Muscle of leg (tissue), 11 donors: Measurements from ENCODE around the gene XKRX. TPM values are rescaled to one million over a fixed set of nuclear protein-coding genes. Genes with fewer than 3 reads are reported as not detected.

Experiments
- DNase-seq: peaks from one replicate; pipeline ENCODE4 v3.0.0; 2013
- H3K27ac ChIP-seq: one replicate; pipeline ENCODE4 v1.5.1; 2013; ENCODE audit warnings: mild to moderate bottlenecking, low read length, control low read depth
- H3K27me3 ChIP-seq: one replicate; pipeline ENCODE4 v1.6.1; 2013; ENCODE audit warnings: low read length; ENCODE audit not compliant: control insufficient read depth, insufficient read depth
- H3K36me3 ChIP-seq: one replicate; pipeline ENCODE4 v1.6.1; 2013; ENCODE audit warnings: low read length; ENCODE audit not compliant: control insufficient read depth, insufficient read depth
- H3K4me1 ChIP-seq: one replicate; pipeline ENCODE4 v1.6.1; 2013; ENCODE audit warnings: low read length; ENCODE audit not compliant: control insufficient read depth, insufficient read depth
- H3K4me3 ChIP-seq: one replicate; pipeline ENCODE4 v1.5.1; 2013; ENCODE audit warnings: low read length, control low read depth
- H3K9me3 ChIP-seq: replicated peaks from 2 replicates; pipeline ENCODE4 v1.6.1; 2013; ENCODE audit warnings: low read depth, low read length; ENCODE audit not compliant: control insufficient read depth
- WGBS: methylation state at CpG from one replicate; pipeline ENCODE4 v1.1.5; 2013; ENCODE audit warnings: missing lambda C conversion rate; ENCODE audit not compliant: insufficient coverage; 5-methylcytosine and 5-hydroxymethylcytosine counted together
- polyA plus RNA-seq, 8 donors: library from polyadenylated mRNA; unstranded; fragments of 120-200 nt; gene quantifications; one replicate each; pipeline versions ENCODE4 v1.2.1 to v1.2.3, GENCODE V29; 2013; ENCODE audit warnings: inconsistent platforms in 1 of 8, low replicate concordance in 1 of 8; ENCODE audit not compliant: insufficient read length in 8 of 8, insufficient read depth in 1 of 8
- total RNA-seq: library from RNA; stranded (reverse); fragments of 120-200 nt; gene quantifications from one replicate; pipeline ENCODE4 v1.2.4, GENCODE V29; 2013

XKRX gene
- total and polyA plus RNA-seq, 9 donors: 0.04 to 0.35 (median 0.18) TPM; not detected in 5

GRCh38 chrX:100904433-100904832 is 24.3 kb downstream of the XKRX start:
- Histone ChIP-seq H3K27ac (no peak overlapping the region), H3K9me3 (no peaks in the 10 kb centered on the region), H3K27me3 (peaks cover 4% of the 10 kb centered on the region), H3K4me1 (no peaks in the 10 kb centered on the region), H3K36me3 (no peaks in the 10 kb centered on the region), H3K4me3 (no peak overlapping the region)
- DNase-seq: no peak
- 75% methylated on average over 2 of the region's 2 CpGs for WGBS

GRCh38 chrX:100895365-100896075 is 33.2 kb downstream of the XKRX start:
- Histone ChIP-seq H3K27me3 (peaks cover 7% of the 10 kb centered on the region), H3K4me3 (no peak overlapping the region), H3K36me3 (no peaks in the 10 kb centered on the region), H3K9me3 (no peaks in the 10 kb centered on the region), H3K4me1 (no peaks in the 10 kb centered on the region), H3K27ac (no peak overlapping the region)
- DNase-seq: peak; percentile 6
- 23% methylated on average over 5 of the region's 5 CpGs for WGBS

DNA sequence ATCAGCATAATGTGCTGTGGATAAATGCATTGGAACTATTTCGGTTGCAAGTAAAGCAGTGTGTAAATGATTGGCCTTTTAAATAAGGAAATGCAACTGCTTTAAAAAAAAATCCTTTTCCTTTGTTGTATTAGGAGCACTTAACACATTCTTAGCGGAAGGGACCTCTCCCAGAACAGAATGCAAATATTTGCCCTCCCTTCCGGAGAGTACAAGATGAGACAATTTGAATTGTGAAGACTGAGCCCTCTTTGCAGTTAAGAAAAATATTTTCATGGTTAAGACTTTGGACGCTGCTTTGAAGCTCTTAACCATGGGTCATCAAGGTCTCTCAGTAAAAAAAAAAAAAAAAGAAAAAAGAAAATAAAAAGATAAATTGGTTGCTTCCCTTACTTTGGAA is 45.1 kb downstream of the XKRX start:
- H3K36me3 ChIP-seq: no peaks in the 10 kb centered on the region
- DNase-seq: no peak
- H3K4me1 ChIP-seq: no peaks in the 10 kb centered on the region
- H3K9me3 ChIP-seq: no peaks in the 10 kb centered on the region
- no peak overlapping the region for H3K4me3 ChIP-seq
- H3K27me3 ChIP-seq: no peaks in the 10 kb centered on the region
- no CpG with 5 or more reads among the region's 4 CpGs for WGBS
- H3K27ac ChIP-seq: no peak overlapping the region

GRCh38 chrX:100880368-100880767 is 48.3 kb downstream of the XKRX start:
- no CpG with 5 or more reads among the region's 2 CpGs for WGBS
- no peak for DNase-seq
- no peaks in the 10 kb centered on the region for H3K9me3 ChIP-seq
- H3K4me1 ChIP-seq: no peaks in the 10 kb centered on the region
- no peaks in the 10 kb centered on the region for H3K36me3 ChIP-seq
- no peak overlapping the region for H3K27ac ChIP-seq
- H3K27me3 ChIP-seq: no peaks in the 10 kb centered on the region
- no peak overlapping the region for H3K4me3 ChIP-seq

GRCh38 chrX:100874325-100874724 is 54.4 kb downstream of the XKRX start, which contains the start of gene NOX1:
Gene NOX1, minus strand, starts transcription at chrX:100874359. Its CDS starts 220 bp downstream, at chrX:100874139.
- no peaks in the 10 kb centered on the region for H3K36me3 ChIP-seq
- H3K27me3 ChIP-seq: peaks cover 6% of the 10 kb centered on the region
- H3K4me3 ChIP-seq: no peak within 1 kb of the TSS

GRCh38 chrX:100871594-100872560 is 56.8 kb downstream of the XKRX start:
- Histone ChIP-seq H3K27me3 (peaks cover 6% of the 10 kb centered on the region), H3K36me3 (no peaks in the 10 kb centered on the region), H3K4me3 (no peak overlapping the region), H3K27ac (no peak overlapping the region), H3K9me3 (no peaks in the 10 kb centered on the region), H3K4me1 (no peaks in the 10 kb centered on the region)
- DNase-seq: no peak
- WGBS: no CpG with 5 or more reads among the region's 9 CpGs

More at GRCh38 chrX:100874325-100874724, 54.4 kb downstream of the XKRX start, which contains the start of gene NOX1:
- no peak for DNase-seq
- H3K4me1 ChIP-seq: no peaks in the 10 kb centered on the region
- no peaks in the 10 kb centered on the region for H3K9me3 ChIP-seq
- WGBS: 69% methylated on average over 2 of the region's 2 CpGs
- H3K27ac ChIP-seq: no peak within 1 kb of the TSS

DNA sequence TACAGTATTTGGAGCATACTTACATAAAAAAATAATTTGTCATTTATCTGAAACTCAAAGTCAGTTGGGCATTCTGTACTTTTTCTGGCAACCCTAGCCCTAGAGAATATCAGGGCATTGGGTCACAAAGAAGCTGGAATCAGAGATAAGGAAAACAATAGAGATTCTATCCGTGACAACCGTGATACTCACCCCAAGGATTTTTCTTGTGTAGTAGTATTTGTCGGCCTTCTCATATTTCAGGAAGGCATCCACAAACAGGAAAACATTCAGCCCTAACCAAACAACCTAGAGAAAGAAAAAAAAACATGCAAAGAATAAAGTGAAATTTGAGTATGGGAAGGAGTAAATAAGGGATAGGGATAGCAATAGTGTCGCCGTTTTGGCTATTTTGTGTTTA is 58.2 kb downstream of the XKRX start:
- no peak overlapping the region for H3K4me3 ChIP-seq
- no peaks in the 10 kb centered on the region for H3K4me1 ChIP-seq
- no peaks in the 10 kb centered on the region for H3K36me3 ChIP-seq
- H3K27me3 ChIP-seq: peaks cover 6% of the 10 kb centered on the region
- 78% methylated on average over 2 of the region's 5 CpGs for WGBS
- DNase-seq: no peak
- no peak overlapping the region for H3K27ac ChIP-seq
- no peaks in the 10 kb centered on the region for H3K9me3 ChIP-seq

DNA sequence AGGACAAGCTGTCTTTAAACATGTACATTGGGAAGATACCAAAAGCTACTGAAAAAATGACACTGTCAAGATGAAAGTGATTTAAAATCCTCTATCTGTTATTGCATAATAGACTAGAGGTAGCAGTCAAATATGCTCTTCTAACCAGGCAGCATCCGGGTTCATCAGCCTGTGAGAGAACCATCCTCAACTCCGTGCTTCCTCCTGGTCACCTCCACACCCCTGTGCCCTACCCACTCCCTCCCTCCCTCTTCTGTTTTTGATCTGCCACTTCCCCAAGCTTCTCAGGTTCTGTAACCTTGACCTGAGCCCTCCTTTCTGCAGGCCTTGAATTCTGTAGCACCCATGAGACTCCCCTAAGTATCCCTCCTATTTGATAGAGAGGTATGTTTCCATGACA is 60.4 kb downstream of the XKRX start:
- Histone ChIP-seq H3K27ac (no peak overlapping the region), H3K27me3 (peaks cover 6% of the 10 kb centered on the region), H3K4me3 (no peak overlapping the region), H3K4me1 (no peaks in the 10 kb centered on the region), H3K36me3 (no peaks in the 10 kb centered on the region), H3K9me3 (no peaks in the 10 kb centered on the region)
- DNase-seq: no peak
- WGBS: 77% methylated on average over 2 of the region's 2 CpGs

DNA sequence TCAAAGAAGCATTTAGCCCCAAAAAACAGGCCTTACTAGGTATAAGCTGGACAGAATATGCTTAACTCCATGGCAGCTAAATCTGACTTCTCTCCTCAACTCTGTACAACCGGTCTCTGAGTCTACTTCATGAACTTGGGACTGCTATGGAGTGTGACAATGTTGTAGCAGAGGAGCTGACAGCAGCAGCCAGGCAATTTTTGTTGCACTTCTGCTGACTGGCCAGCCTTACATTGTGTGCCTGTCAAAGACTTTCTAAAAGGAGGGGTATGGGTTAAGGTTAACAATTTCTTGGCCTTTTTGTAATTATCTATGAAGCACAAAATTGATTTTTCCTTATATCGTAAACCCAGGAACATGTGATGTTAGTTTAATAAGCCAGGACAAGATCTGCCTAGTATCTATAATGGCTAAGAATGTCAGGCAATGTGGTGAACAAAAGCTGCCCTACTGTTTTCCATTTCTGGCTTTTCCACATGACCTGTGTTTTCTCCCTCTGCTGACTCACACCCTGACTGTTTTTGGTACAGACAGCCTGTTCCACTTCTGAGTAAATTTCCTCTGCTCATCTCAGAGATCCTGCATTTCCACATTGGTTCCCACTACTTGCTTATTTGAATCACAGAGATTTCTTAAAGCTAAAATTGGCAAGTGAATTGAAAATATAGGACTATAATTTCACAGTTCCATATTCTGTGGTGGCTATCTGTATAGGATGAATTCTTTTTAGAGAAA is 63.9 kb downstream of the XKRX start:
- DNase-seq: no peak
- WGBS: no CpG with 5 or more reads among the region's 2 CpGs
- Histone ChIP-seq H3K4me1 (no peaks in the 10 kb centered on the region), H3K27me3 (peaks cover 10% of the 10 kb centered on the region), H3K36me3 (no peaks in the 10 kb centered on the region), H3K4me3 (no peak overlapping the region), H3K9me3 (no peaks in the 10 kb centered on the region), H3K27ac (no peak overlapping the region)
